GM18873 (cell line): ENCODE results near the gene DPH2.

Source experiments
- ATAC-seq: cut with Tn5 transposase; IDR thresholded peaks from one replicate; pipeline ENCODE4 v1.9.1; 2021; ENCODE audit warnings: mild to moderate bottlenecking, moderate library complexity, moderate number of reproducible peaks; ENCODE audit not compliant: unreplicated experiment, low FRiP score

DPH2 gene

GRCh38 chr1:43996733-43997115 lies 26.9 kb downstream of the DPH2 start:
- ATAC-seq = no peak

GRCh38 chr1:43997295-43997999 lies 27.6 kb downstream of the DPH2 start:
- ATAC-seq = no peak

GRCh38 chr1:43998000-43998378 lies 28.2 kb downstream of the DPH2 start:
- no peak for ATAC-seq

GRCh38 chr1:43999455-43999854 lies 29.6 kb downstream of the DPH2 start:
- ATAC-seq = no peak

GRCh38 chr1:44000122-44000665 lies 30.4 kb downstream of the DPH2 start:
- no peak for ATAC-seq

- ATAC-seq = no peak
These were observed 32.4 kb downstream of the DPH2 start for GRCh38 chr1:44002165-44002564.

- ATAC-seq = no peak
These were observed 32.9 kb downstream of the DPH2 start for GRCh38 chr1:44002606-44003157.

GRCh38 chr1:44008259-44008658 lies 38.4 kb downstream of the DPH2 start:
- ATAC-seq = no peak

GRCh38 chr1:44010935-44011471 lies 41.2 kb downstream of the DPH2 start:
- no peak for ATAC-seq

GRCh38 chr1:44012404-44012803 lies 42.6 kb downstream of the DPH2 start:
- no peak for ATAC-seq

GRCh38 chr1:44012941-44013609 lies 43.3 kb downstream of the DPH2 start:
- ATAC-seq = no peak

- no peak for ATAC-seq
These were observed 44.1 kb downstream of the DPH2 start for GRCh38 chr1:44013949-44014348.

- no peak for ATAC-seq
These were observed 44.7 kb downstream of the DPH2 start for GRCh38 chr1:44014365-44015104.

GRCh38 chr1:44015206-44015605 lies 45.4 kb downstream of the DPH2 start:
- ATAC-seq = no peak

- ATAC-seq = no peak
These were observed 46.5 kb downstream of the DPH2 start for GRCh38 chr1:44016041-44016889.

GRCh38 chr1:44016890-44017400 lies 47.1 kb downstream of the DPH2 start:
- no peak for ATAC-seq

- ATAC-seq = no peak
These were observed 49.7 kb downstream of the DPH2 start for GRCh38 chr1:44019466-44019948.

- ATAC-seq = no peak
These were observed 50.7 kb downstream of the DPH2 start for GRCh38 chr1:44020464-44020863.

GRCh38 chr1:44021156-44021555 lies 51.3 kb downstream of the DPH2 start:
- ATAC-seq = no peak
